GM12878 (cell line): ENCODE data around the gene USP26. TPM values are rescaled to one million over a fixed set of nuclear protein-coding genes. Genes with fewer than 3 reads are reported as not detected.

Experiments
- ATAC-seq: fragments of 200-7000 bp; cut with Tn5 transposase; 3 replicates; pipeline ENCODE4 v1.9.1; 2020; ENCODE audit warnings: mild to moderate bottlenecking, moderate library complexity
- BruUV-seq: library from RNA; stranded (reverse); fragments of 400-500 nt; replicated peaks from 2 replicates; lab custom pipeline; 2021; lab: Mats Ljungman, UMichigan
- CTCF ChIA-PET: fragments of 300-600 bp; sonication (Branson Sonifier 250); formaldehyde crosslinking; extraction: SDS; loops from one replicate; lab custom pipeline; 2021; ENCODE audit warnings: inconsistent platforms; lab: Yijun Ruan, JAX
- POLR2A ChIA-PET: fragments of 350-600 bp; formaldehyde crosslinking; extraction: SDS; loops from one replicate; lab custom pipeline; 2021; ENCODE audit warnings: inconsistent platforms; lab: Charles Lee
- RAD21 ChIA-PET: fragments of 300-600 bp; sonication (Branson Sonifier 250); formaldehyde crosslinking; loops from one replicate; lab custom pipeline; 2023; ENCODE audit warnings: antibody characterized with exemption; ENCODE audit not compliant: unreplicated experiment; lab: Charles Lee
- SMC1A ChIA-PET: fragments of 300-600 bp; sonication (Branson Sonifier 250); formaldehyde crosslinking; loops from one replicate; lab custom pipeline; 2023; ENCODE audit not compliant: unreplicated experiment, uncharacterized antibody; lab: Charles Lee
- DNase-seq: peaks from one replicate; pipeline ENCODE4 v3.0.0-alpha.2; 2011; ENCODE audit warnings: low read depth, low spot score
- FAIRE-seq: peaks from 3 replicates; lab custom pipeline; 2011; peaks lifted over from hg19 to GRCh38; lab: Jason Lieb, UNC
- H2AFZ ChIP-seq: 2 replicates; pipeline ENCODE4 v1.6.0; 2011; ENCODE audit warnings: low read depth, low read length, control low read depth; ENCODE audit not compliant: control insufficient read depth
- H3K27ac ChIP-seq: 2 replicates; pipeline ENCODE4 v1.5.1; 2011; ENCODE audit warnings: control low read depth; ENCODE audit not compliant: control insufficient read depth, insufficient read depth
- H3K27me3 ChIP-seq, 2 experiments: replicated peaks in 1 of 2; 2 replicates each; pipeline versions ENCODE4 v1.6.0 to v1.6.1; 2011; ENCODE audit warnings: low read length in 1 of 2; ENCODE audit not compliant: control insufficient read depth in 2 of 2, insufficient read depth in 2 of 2
- H3K36me3 ChIP-seq, 2 experiments: 2 replicates each; pipeline ENCODE4 v1.5.1; 2011; ENCODE audit warnings: low read length in 1 of 2; ENCODE audit not compliant: control insufficient read depth in 2 of 2, insufficient read depth in 2 of 2
- H3K4me1 ChIP-seq: 2 replicates; pipeline ENCODE4 v1.6.1; 2011; ENCODE audit warnings: mild to moderate bottlenecking, low read length, moderate library complexity, mixed read lengths; ENCODE audit not compliant: control insufficient read depth, insufficient read depth
- H3K4me2 ChIP-seq: 2 replicates; pipeline ENCODE4 v1.6.0; 2011; ENCODE audit warnings: control low read depth; ENCODE audit not compliant: control insufficient read depth, insufficient read depth
- H3K4me3 ChIP-seq: fragments of 200-600 bp; sonication (generic); 2 replicates; pipeline ENCODE4 v1.5.1; 2016
- H3K79me2 ChIP-seq: 2 replicates; pipeline ENCODE4 v1.6.0; 2011; ENCODE audit warnings: low read length; ENCODE audit not compliant: control insufficient read depth, insufficient read depth
- H3K9ac ChIP-seq: 2 replicates; pipeline ENCODE4 v1.8.0; 2011; ENCODE audit warnings: low read length, control low read depth, mixed read lengths; ENCODE audit not compliant: control insufficient read depth, insufficient read depth
- H3K9me3 ChIP-seq: replicated peaks from 3 replicates; pipeline ENCODE4 v1.5.1; 2011; ENCODE audit warnings: mild to moderate bottlenecking, low read length; ENCODE audit not compliant: control insufficient read depth, insufficient read depth
- H4K20me1 ChIP-seq: 2 replicates; pipeline ENCODE4 v1.6.0; 2011; ENCODE audit not compliant: control insufficient read depth, insufficient read depth
- CBX3 ChIP-seq: fragments of 200-600 bp; sonication (generic); IDR thresholded peaks from 2 replicates; pipeline ENCODE4 v1.6.1; 2016; ENCODE audit warnings: low read depth, borderline replicate concordance
- NFIC ChIP-seq: IDR thresholded peaks from 2 replicates; pipeline ENCODE4 v1.6.1; 2012; ENCODE audit warnings: low read depth, mild to moderate bottlenecking, inconsistent platforms, low read length, moderate library complexity
- PAX8 ChIP-seq: fragments of 450-650 bp; IDR thresholded peaks from 2 replicates; pipeline ENCODE4 v1.6.1; 2017; ENCODE audit warnings: mild to moderate bottlenecking, moderate library complexity
- POU2F2 ChIP-seq: IDR thresholded peaks from 3 replicates; pipeline ENCODE4 v1.6.1; 2011; ENCODE audit warnings: low read depth, mild to moderate bottlenecking, low read length, borderline replicate concordance
- RB1 ChIP-seq: fragments of 450-650 bp; formaldehyde crosslinking; IDR thresholded peaks from 2 replicates; pipeline ENCODE4 v1.6.1; 2017; ENCODE audit warnings: mild to moderate bottlenecking, borderline replicate concordance
- TBL1XR1 ChIP-seq: IDR thresholded peaks from 2 replicates; pipeline ENCODE4 v1.6.1; 2012; ENCODE audit warnings: low read depth, low read length, improper control_type of control experiment
- in situ Hi-C: fragments of 300-500 bp; cut with MboI; formaldehyde crosslinking; loops from 9 replicates; pipeline ENCODE4 v1.14.3; 2018; ENCODE audit warnings: mixed read lengths
- intact Hi-C: fragments of 100-400 bp; cut with micrococcal nuclease; formaldehyde crosslinking; loops from one replicate; pipeline ENCODE4 v1.14.2; 2022; ENCODE audit not compliant: unreplicated experiment
- polyA plus RNA-seq, 11 experiments: library from polyadenylated mRNA; depleted of rRNA in 4 of 11; unstranded in 6 of 11; stranded (reverse) in 5 of 11; fragments of >200 nt; fragmentation: Nextera tagmentation in 4 of 11; fragmentation: Illumina TruSeq in 1 of 11; extraction: Ambion mirVana in 4 of 11; extraction: Trizol in 1 of 11; gene quantifications; 1 replicate in 1 of 11; 2 replicates in 10 of 11; pipeline versions ENCODE4 v1.2.1 to v1.2.3, GENCODE V29; 2011 to 2016; ENCODE audit warnings: inconsistent platforms in 2 of 11, missing spikeins in 2 of 11, low read depth in 1 of 11
- total RNA-seq, 4 experiments: library from RNA; depleted of rRNA in 3 of 4; stranded (reverse); fragments of >200 nt in 3 of 4; fragmentation: Illumina TruSeq in 1 of 4; extraction: Trizol in 1 of 4; gene quantifications; 2 replicates each; pipeline versions ENCODE4 v1.2.1 to v1.2.3, GENCODE V29; 2013 to 2021
- TF ChIP-seq, protein P1 (sequence below): IDR thresholded peaks from 2 replicates; pipeline ENCODE4 v1.6.1; 2012; ENCODE audit warnings: improper control_type of control experiment, low read depth, low read length; ENCODE audit not compliant: insufficient replicate concordance
- TF ChIP-seq, protein P2 (sequence below): fragments of 450-650 bp; IDR thresholded peaks from 2 replicates; pipeline ENCODE4 v1.6.1; 2018; ENCODE audit warnings: mild to moderate bottlenecking, low read depth, moderate library complexity; ENCODE audit not compliant: partially characterized antibody

USP26 gene
- total and polyA plus RNA-seq, 10 of the 15 experiments (the other 5 are each of a cell fraction or from before 2014, with no cell fraction given) = not detected

DNA sequence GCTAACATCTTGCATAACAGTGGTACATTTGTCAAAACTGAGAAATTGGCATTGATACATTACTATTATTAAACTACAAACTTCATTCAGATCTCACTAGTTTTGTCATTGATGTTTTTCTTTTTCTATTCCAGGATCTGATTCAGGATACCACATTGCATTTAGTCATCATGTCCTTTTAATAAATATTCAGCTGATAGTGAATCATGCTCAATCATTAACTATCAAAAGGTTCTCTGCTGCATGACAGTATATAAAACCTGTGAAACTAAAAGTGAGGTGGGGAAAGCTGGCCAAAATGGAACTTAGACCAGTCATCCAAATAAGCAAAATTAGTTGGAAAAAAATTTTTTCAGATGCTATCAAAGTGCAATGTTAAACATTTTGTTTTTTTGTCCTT lies 110.4 kb downstream of the USP26 start:
- Histone ChIP-seq H3K9me3 (no peaks in the 10 kb centered on the region), H4K20me1 (no peaks in the 10 kb centered on the region), H3K4me2 (no peak overlapping the region), H3K4me1 (no peaks in the 10 kb centered on the region), H3K9ac (no peak overlapping the region), H2AFZ (no peak overlapping the region), H3K79me2 (no peaks in the 10 kb centered on the region), H3K36me3 (no peaks in the 10 kb centered on the region), H3K27ac (no peak overlapping the region), H3K4me3 (no peak overlapping the region), H3K27me3 (no peaks in the 10 kb centered on the region; a peak in 1 of 4 replicates)
- ChIA-PET POLR2A (interaction anchor here (0.6 kb wide), 1 partner anchor 59 kb away, joined by 3 read pairs; no protein-coding TSS in a partner anchor), RAD21 (no interaction called here)
- no peak for DNase-seq
- no peak for ATAC-seq
- TF ChIP-seq NFIC = no peak
- no peak for TF ChIP-seq CBX3
- TF ChIP-seq POU2F2 = no peak
- no peak for TF ChIP-seq PAX8
- TF ChIP-seq, protein P1, sequence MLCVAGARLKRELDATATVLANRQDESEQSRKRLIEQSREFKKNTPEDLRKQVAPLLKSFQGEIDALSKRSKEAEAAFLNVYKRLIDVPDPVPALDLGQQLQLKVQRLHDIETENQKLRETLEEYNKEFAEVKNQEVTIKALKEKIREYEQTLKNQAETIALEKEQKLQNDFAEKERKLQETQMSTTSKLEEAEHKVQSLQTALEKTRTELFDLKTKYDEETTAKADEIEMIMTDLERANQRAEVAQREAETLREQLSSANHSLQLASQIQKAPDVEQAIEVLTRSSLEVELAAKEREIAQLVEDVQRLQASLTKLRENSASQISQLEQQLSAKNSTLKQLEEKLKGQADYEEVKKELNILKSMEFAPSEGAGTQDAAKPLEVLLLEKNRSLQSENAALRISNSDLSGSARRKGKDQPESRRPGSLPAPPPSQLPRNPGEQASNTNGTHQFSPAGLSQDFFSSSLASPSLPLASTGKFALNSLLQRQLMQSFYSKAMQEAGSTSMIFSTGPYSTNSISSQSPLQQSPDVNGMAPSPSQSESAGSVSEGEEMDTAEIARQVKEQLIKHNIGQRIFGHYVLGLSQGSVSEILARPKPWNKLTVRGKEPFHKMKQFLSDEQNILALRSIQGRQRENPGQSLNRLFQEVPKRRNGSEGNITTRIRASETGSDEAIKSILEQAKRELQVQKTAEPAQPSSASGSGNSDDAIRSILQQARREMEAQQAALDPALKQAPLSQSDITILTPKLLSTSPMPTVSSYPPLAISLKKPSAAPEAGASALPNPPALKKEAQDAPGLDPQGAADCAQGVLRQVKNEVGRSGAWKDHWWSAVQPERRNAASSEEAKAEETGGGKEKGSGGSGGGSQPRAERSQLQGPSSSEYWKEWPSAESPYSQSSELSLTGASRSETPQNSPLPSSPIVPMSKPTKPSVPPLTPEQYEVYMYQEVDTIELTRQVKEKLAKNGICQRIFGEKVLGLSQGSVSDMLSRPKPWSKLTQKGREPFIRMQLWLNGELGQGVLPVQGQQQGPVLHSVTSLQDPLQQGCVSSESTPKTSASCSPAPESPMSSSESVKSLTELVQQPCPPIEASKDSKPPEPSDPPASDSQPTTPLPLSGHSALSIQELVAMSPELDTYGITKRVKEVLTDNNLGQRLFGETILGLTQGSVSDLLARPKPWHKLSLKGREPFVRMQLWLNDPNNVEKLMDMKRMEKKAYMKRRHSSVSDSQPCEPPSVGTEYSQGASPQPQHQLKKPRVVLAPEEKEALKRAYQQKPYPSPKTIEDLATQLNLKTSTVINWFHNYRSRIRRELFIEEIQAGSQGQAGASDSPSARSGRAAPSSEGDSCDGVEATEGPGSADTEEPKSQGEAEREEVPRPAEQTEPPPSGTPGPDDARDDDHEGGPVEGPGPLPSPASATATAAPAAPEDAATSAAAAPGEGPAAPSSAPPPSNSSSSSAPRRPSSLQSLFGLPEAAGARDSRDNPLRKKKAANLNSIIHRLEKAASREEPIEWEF = no peak
- no peak for TF ChIP-seq RB1
- TF ChIP-seq, protein P2, sequence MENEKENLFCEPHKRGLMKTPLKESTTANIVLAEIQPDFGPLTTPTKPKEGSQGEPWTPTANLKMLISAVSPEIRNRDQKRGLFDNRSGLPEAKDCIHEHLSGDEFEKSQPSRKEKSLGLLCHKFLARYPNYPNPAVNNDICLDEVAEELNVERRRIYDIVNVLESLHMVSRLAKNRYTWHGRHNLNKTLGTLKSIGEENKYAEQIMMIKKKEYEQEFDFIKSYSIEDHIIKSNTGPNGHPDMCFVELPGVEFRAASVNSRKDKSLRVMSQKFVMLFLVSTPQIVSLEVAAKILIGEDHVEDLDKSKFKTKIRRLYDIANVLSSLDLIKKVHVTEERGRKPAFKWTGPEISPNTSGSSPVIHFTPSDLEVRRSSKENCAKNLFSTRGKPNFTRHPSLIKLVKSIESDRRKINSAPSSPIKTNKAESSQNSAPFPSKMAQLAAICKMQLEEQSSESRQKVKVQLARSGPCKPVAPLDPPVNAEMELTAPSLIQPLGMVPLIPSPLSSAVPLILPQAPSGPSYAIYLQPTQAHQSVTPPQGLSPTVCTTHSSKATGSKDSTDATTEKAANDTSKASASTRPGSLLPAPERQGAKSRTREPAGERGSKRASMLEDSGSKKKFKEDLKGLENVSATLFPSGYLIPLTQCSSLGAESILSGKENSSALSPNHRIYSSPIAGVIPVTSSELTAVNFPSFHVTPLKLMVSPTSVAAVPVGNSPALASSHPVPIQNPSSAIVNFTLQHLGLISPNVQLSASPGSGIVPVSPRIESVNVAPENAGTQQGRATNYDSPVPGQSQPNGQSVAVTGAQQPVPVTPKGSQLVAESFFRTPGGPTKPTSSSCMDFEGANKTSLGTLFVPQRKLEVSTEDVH = no peak
- TF ChIP-seq TBL1XR1 = no peak
- TF ChIP-seq, all 136 proteins: peak for 0
- BruUV-seq = no TSS peak
- no peak for FAIRE-seq
- CTCF ChIA-PET = interaction anchor here (3.0 kb wide), 1 partner anchor 11 kb away, joined by 12 read pairs; no protein-coding TSS in a partner anchor
- intact Hi-C loops (no loop called here), in situ Hi-C loops (no loop called here)
- SMC1A ChIA-PET = no interaction called here
